HEK293 (cell line): ENCODE measurements around the gene GMDS.

Experiments
- HOXA7 ChIP-seq: sonication (generic); formaldehyde crosslinking; IDR thresholded peaks from 2 replicates; pipeline ENCODE4 v1.8.1; 2022; ENCODE audit warnings: missing genetic modification reagents, borderline replicate concordance
- TCF7L2 ChIP-seq: IDR thresholded peaks from 2 replicates; pipeline ENCODE4 v1.6.1; 2011; ENCODE audit warnings: low read depth, mild to moderate bottlenecking, inconsistent platforms, low read length, moderate library complexity, borderline replicate concordance
- YY1 ChIP-seq: fragments of 450-650 bp; formaldehyde crosslinking; IDR thresholded peaks from 2 replicates; pipeline ENCODE4 v1.5.1; 2018; ENCODE audit warnings: missing biosample characterization, missing genetic modification characterization
- ZBTB8A ChIP-seq: fragments of 450-650 bp; formaldehyde crosslinking; IDR thresholded peaks from 2 replicates; pipeline ENCODE4 v1.5.1; 2016; ENCODE audit warnings: missing biosample characterization, missing genetic modification characterization
- ZNF121 ChIP-seq: fragments of 450-650 bp; formaldehyde crosslinking; IDR thresholded peaks from 2 replicates; pipeline ENCODE4 v1.5.1; 2016; ENCODE audit warnings: missing biosample characterization, missing genetic modification characterization
- ZNF174 ChIP-seq: fragments of 450-650 bp; formaldehyde crosslinking; IDR thresholded peaks from 2 replicates; pipeline ENCODE4 v1.5.0; 2017; ENCODE audit warnings: missing biosample characterization, mild to moderate bottlenecking, missing genetic modification characterization
- ZNF266 ChIP-seq: fragments of 450-650 bp; formaldehyde crosslinking; IDR thresholded peaks from 2 replicates; pipeline ENCODE4 v1.5.1; 2016; ENCODE audit warnings: missing biosample characterization, missing genetic modification characterization, low read depth
- ZNF311 ChIP-seq: fragments of 450-650 bp; formaldehyde crosslinking; IDR thresholded peaks from 2 replicates; pipeline ENCODE4 v1.5.1; 2017; ENCODE audit warnings: missing biosample characterization, missing genetic modification characterization, borderline replicate concordance
- ZNF530 ChIP-seq: fragments of 450-650 bp; formaldehyde crosslinking; IDR thresholded peaks from 2 replicates; pipeline ENCODE4 v1.5.1; 2016; ENCODE audit warnings: low read depth, missing biosample characterization, missing genetic modification characterization
- ZNF621 ChIP-seq: fragments of 450-650 bp; formaldehyde crosslinking; IDR thresholded peaks from 2 replicates; pipeline ENCODE4 v1.5.1; 2017; ENCODE audit warnings: missing biosample characterization, missing genetic modification characterization
- ZNF776 ChIP-seq: fragments of 450-650 bp; formaldehyde crosslinking; IDR thresholded peaks from 2 replicates; pipeline ENCODE4 v1.5.0; 2017; ENCODE audit warnings: missing biosample characterization, missing genetic modification characterization, borderline replicate concordance
- TF ChIP-seq, protein P1 (sequence below): fragments of 450-650 bp; formaldehyde crosslinking; IDR thresholded peaks from 2 replicates; pipeline ENCODE4 v1.5.1; 2016; ENCODE audit warnings: missing biosample characterization, missing genetic modification characterization
- TF ChIP-seq, protein P2 (sequence below): fragments of 450-650 bp; formaldehyde crosslinking; IDR thresholded peaks from 2 replicates; pipeline ENCODE4 v1.5.1; 2016; ENCODE audit warnings: missing biosample characterization, missing genetic modification characterization

DNA sequence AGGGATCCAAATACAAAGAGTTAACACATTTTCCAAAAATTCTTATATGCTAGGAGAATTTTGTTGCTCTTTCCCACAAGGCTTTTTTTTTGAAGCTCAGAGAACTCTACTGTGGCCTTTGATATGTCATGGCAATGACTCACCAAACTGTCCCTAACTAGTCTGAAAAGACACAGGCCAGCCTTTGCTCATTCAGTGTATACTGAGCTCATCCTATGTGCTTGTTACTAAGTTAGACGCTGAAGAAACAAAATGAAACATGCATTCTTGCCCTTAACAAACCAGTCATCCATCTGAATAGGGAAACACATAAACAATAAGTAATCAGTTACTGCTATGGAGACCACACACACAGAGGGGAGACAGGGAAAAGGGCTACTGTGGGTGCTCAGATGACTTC lies 343.8 kb downstream of the GMDS start:
- TF ChIP-seq, protein P1, sequence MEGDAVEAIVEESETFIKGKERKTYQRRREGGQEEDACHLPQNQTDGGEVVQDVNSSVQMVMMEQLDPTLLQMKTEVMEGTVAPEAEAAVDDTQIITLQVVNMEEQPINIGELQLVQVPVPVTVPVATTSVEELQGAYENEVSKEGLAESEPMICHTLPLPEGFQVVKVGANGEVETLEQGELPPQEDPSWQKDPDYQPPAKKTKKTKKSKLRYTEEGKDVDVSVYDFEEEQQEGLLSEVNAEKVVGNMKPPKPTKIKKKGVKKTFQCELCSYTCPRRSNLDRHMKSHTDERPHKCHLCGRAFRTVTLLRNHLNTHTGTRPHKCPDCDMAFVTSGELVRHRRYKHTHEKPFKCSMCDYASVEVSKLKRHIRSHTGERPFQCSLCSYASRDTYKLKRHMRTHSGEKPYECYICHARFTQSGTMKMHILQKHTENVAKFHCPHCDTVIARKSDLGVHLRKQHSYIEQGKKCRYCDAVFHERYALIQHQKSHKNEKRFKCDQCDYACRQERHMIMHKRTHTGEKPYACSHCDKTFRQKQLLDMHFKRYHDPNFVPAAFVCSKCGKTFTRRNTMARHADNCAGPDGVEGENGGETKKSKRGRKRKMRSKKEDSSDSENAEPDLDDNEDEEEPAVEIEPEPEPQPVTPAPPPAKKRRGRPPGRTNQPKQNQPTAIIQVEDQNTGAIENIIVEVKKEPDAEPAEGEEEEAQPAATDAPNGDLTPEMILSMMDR (tag by site-specific recombination), result no peak
- TF ChIP-seq ZBTB8A (tag by site-specific recombination) (no peak), YY1 (no peak), ZNF174 (tag by site-specific recombination) (no peak), ZNF621 (tag by site-specific recombination) (no peak), HOXA7 (CRISPR knock-in tag) (no peak), ZNF311 (tag by site-specific recombination) (no peak), ZNF266 (tag by site-specific recombination) (no peak), ZNF530 (no peak), TCF7L2 (no peak), ZNF121 (no peak), ZNF776 (tag by site-specific recombination) (no peak)
- TF ChIP-seq, protein P2, sequence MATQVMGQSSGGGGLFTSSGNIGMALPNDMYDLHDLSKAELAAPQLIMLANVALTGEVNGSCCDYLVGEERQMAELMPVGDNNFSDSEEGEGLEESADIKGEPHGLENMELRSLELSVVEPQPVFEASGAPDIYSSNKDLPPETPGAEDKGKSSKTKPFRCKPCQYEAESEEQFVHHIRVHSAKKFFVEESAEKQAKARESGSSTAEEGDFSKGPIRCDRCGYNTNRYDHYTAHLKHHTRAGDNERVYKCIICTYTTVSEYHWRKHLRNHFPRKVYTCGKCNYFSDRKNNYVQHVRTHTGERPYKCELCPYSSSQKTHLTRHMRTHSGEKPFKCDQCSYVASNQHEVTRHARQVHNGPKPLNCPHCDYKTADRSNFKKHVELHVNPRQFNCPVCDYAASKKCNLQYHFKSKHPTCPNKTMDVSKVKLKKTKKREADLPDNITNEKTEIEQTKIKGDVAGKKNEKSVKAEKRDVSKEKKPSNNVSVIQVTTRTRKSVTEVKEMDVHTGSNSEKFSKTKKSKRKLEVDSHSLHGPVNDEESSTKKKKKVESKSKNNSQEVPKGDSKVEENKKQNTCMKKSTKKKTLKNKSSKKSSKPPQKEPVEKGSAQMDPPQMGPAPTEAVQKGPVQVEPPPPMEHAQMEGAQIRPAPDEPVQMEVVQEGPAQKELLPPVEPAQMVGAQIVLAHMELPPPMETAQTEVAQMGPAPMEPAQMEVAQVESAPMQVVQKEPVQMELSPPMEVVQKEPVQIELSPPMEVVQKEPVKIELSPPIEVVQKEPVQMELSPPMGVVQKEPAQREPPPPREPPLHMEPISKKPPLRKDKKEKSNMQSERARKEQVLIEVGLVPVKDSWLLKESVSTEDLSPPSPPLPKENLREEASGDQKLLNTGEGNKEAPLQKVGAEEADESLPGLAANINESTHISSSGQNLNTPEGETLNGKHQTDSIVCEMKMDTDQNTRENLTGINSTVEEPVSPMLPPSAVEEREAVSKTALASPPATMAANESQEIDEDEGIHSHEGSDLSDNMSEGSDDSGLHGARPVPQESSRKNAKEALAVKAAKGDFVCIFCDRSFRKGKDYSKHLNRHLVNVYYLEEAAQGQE (tag by site-specific recombination), result no peak
